ENCODE results near the gene DGCR2.
"Not testable (repeated sequence)": the region's sequence is repeated elsewhere in the genome, so short reads cannot be mapped to it uniquely, and the experiment has no call there.

The DGCR2 gene

GRCh38 chr22:19011075-19011474 lies 111.1 kb downstream of the DGCR2 start:
- Histone ChIP-seq H3K4me3 (ENCODE audit: low read depth, low read length) (no peak overlapping the region), H3K9me3 (no peaks in the 10 kb centered on the region), H3K36me3 (no peaks in the 10 kb centered on the region), H3K27me3 (no peaks in the 10 kb centered on the region), H3K4me1 (no peaks in the 10 kb centered on the region)
- TF ChIP-seq CTCF (IDR thresholded peaks at IDR 0.05; ENCODE audit: low read depth, low read length) = no peak
- DNase-seq = no peak

GRCh38 chr22:19005905-19006304 lies 116.3 kb downstream of the DGCR2 start:
- Histone ChIP-seq H3K27me3 (no peaks in the 10 kb centered on the region), H3K4me1 (no peaks in the 10 kb centered on the region; the same call in 1 of the 2 replicates), H3K4me3 (ENCODE audit: low read depth, low read length) (no peak overlapping the region), H3K9me3 (no peaks in the 10 kb centered on the region), H3K36me3 (no peaks in the 10 kb centered on the region)
- DNase-seq = no peak
- TF ChIP-seq CTCF (IDR thresholded peaks at IDR 0.05; ENCODE audit: low read depth, low read length) = no peak

GRCh38 chr22:19004471-19004870 lies 117.7 kb downstream of the DGCR2 start:
- DNase-seq = no peak
- Histone ChIP-seq H3K27me3 (no peaks in the 10 kb centered on the region), H3K36me3 (no peaks in the 10 kb centered on the region), H3K4me1 (no peaks in the 10 kb centered on the region; the same call in 1 of the 2 replicates), H3K9me3 (no peaks in the 10 kb centered on the region), H3K4me3 (ENCODE audit: low read depth, low read length) (no peak overlapping the region)
- no peak for TF ChIP-seq CTCF (IDR thresholded peaks at IDR 0.05; ENCODE audit: low read depth, low read length)

- Histone ChIP-seq H3K9me3 (no peaks in the 10 kb centered on the region), H3K27me3 (no peaks in the 10 kb centered on the region), H3K36me3 (no peaks in the 10 kb centered on the region), H3K4me1 (no peaks in the 10 kb centered on the region; the same call in 1 of the 2 replicates), H3K4me3 (ENCODE audit: low read depth, low read length) (no peak overlapping the region)
- no peak for DNase-seq
- TF ChIP-seq CTCF (IDR thresholded peaks at IDR 0.05; ENCODE audit: low read depth, low read length) = no peak
Observed at GRCh38 chr22:19003508-19003907, 118.7 kb downstream of the DGCR2 start.

- H3K36me3 ChIP-seq = no peaks in the 10 kb centered on the region
- no peak for TF ChIP-seq CTCF (IDR thresholded peaks at IDR 0.05; ENCODE audit: low read depth, low read length)
- H3K9me3 ChIP-seq = no peaks in the 10 kb centered on the region
- DNase-seq = no peak
- H3K4me3 ChIP-seq (ENCODE audit: low read depth, low read length) = peak overlapping the region; percentile 37
- no peaks in the 10 kb centered on the region; the same call in 1 of the 2 replicates for H3K4me1 ChIP-seq
- no peaks in the 10 kb centered on the region for H3K27me3 ChIP-seq
Observed at GRCh38 chr22:19002684-19003038, 119.6 kb downstream of the DGCR2 start.

- H3K9me3 ChIP-seq = no peaks in the 10 kb centered on the region
- H3K36me3 ChIP-seq = no peaks in the 10 kb centered on the region
- no peak for DNase-seq
- H3K27me3 ChIP-seq = no peaks in the 10 kb centered on the region
- no peak for TF ChIP-seq CTCF (IDR thresholded peaks at IDR 0.05; ENCODE audit: low read depth, low read length)
- H3K4me3 ChIP-seq (ENCODE audit: low read depth, low read length) = no peak overlapping the region
- H3K4me1 ChIP-seq = no peaks in the 10 kb centered on the region; the same call in 1 of the 2 replicates
Observed at GRCh38 chr22:19001204-19001603, 121.0 kb downstream of the DGCR2 start.

GRCh38 chr22:19000106-19000505 lies 122.1 kb downstream of the DGCR2 start:
- H3K9me3 ChIP-seq; H3K27me3 ChIP-seq; DNase-seq; H3K36me3 ChIP-seq; H3K4me1 ChIP-seq; H3K4me3 ChIP-seq (ENCODE audit: low read depth, low read length): not testable (repeated sequence)
